Measurements from ENCODE around the gene ELF4. TPM values are rescaled to one million over a fixed set of nuclear protein-coding genes. Genes with fewer than 3 reads are reported as not detected.

ELF4 gene
- total RNA-seq, 1 experiment from 2014 or later, result 19.2 TPM

DNA sequence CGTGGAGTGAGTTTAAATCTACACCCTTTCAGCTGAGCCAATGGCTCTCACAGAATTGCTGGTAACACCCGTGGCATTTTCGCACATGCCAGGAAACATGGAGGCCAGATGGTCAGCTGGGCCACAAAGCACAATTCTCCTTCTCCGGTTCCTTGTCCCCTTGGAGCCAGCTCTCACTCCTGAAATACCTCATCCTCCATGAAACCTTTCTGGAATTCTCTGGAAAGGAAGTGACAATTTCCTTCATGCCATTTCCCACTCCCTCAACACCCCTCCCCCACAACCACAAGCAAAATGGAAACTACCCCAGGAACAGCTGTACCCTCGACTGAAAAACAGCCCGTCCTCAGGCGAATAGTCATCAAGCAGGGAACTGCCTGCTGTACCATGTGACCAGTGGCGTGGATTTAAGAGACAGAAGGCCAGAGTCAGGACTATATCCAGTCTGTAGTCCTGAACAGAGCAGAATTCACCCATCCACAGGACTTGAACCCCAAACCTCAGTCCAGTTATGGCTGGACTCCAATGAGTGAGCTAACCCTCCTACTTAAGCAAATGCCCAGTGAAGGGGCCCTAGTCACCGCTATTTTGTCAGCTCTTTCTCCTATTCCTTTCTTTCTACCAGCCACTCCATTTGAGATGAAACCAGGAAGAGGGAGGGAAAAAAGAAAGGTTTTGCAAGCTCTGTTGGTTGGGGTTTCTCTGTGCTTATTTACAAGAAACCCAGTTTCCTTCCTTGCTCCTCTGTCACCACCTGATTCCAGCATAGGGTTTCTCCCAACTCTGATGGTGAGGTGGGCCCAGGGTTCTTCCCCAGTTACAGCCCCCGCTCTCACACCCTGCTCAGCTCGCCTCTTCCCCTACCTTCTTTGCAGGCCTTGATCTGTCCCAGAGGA is 24.5 kb downstream of the ELF4 start:
- Histone ChIP-seq H3K27ac (ENCODE audit: low read depth, low read length) (no peak overlapping the region), H3K9me3 (ENCODE audit: control insufficient read depth in 1 of 2, insufficient read depth in 1 of 2, low read depth in 1 of 2, low read length in 2 of 2) (no peaks in the 10 kb centered on the region), H2AFZ (ENCODE audit: low read depth, low read length, poor library complexity, severe bottlenecking) (no peak overlapping the region), H3K79me2 (ENCODE audit: insufficient read depth, low read length) (peaks cover 7% of the 10 kb centered on the region), H3K9ac (ENCODE audit: low read length) (no peak overlapping the region), H4K20me1 (ENCODE audit: insufficient read depth) (no peaks in the 10 kb centered on the region), H3K4me1 (ENCODE audit: control insufficient read depth in 1 of 2, insufficient read depth in 2 of 2, low read length in 2 of 2) (peaks cover 0 to 10% of the 10 kb centered on the region in 2 experiments; a peak in 1 of 4 replicates), H3K27me3 (ENCODE audit: insufficient read depth, low read length) (no peaks in the 10 kb centered on the region), H3K36me3 (ENCODE audit: control insufficient read depth in 1 of 2, insufficient read depth in 2 of 2, low read length in 2 of 2) (no peaks in the 10 kb centered on the region), H3K9me2 (ENCODE audit: insufficient read depth) (no peaks in the 10 kb centered on the region), H3K4me3 (replicated peaks in 1 of 2; ENCODE audit: low read depth in 1 of 2, low read length in 2 of 2) (no peak overlapping the region), H3K4me2 (ENCODE audit: low read length) (no peak overlapping the region)
- DNase-seq (ENCODE audit: low read depth, low spot score) (no peak), ATAC-seq (no peak)
- POLR2A ChIA-PET, result no interaction called here
- RAD21 ChIA-PET (ENCODE audit: low non-redundant PET in 1 of 2, low total read pairs in 2 of 2, uncharacterized antibody in 2 of 2, unreplicated experiment in 2 of 2), result no interaction called here
- intact Hi-C loops (cut with micrococcal nuclease), result no loop called here
- no TSS peak for BruUV-seq (replicated peaks)
- CTCF ChIA-PET, result no interaction called here
- TF ChIP-seq JUND (IDR thresholded peaks at IDR 0.05), result no peak
- no peak for TF ChIP-seq SIN3A (IDR thresholded peaks at IDR 0.05; ENCODE audit: low read depth)
- TF ChIP-seq ZFX (IDR thresholded peaks at IDR 0.05), result no peak
- TF ChIP-seq, protein P1, sequence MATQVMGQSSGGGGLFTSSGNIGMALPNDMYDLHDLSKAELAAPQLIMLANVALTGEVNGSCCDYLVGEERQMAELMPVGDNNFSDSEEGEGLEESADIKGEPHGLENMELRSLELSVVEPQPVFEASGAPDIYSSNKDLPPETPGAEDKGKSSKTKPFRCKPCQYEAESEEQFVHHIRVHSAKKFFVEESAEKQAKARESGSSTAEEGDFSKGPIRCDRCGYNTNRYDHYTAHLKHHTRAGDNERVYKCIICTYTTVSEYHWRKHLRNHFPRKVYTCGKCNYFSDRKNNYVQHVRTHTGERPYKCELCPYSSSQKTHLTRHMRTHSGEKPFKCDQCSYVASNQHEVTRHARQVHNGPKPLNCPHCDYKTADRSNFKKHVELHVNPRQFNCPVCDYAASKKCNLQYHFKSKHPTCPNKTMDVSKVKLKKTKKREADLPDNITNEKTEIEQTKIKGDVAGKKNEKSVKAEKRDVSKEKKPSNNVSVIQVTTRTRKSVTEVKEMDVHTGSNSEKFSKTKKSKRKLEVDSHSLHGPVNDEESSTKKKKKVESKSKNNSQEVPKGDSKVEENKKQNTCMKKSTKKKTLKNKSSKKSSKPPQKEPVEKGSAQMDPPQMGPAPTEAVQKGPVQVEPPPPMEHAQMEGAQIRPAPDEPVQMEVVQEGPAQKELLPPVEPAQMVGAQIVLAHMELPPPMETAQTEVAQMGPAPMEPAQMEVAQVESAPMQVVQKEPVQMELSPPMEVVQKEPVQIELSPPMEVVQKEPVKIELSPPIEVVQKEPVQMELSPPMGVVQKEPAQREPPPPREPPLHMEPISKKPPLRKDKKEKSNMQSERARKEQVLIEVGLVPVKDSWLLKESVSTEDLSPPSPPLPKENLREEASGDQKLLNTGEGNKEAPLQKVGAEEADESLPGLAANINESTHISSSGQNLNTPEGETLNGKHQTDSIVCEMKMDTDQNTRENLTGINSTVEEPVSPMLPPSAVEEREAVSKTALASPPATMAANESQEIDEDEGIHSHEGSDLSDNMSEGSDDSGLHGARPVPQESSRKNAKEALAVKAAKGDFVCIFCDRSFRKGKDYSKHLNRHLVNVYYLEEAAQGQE (IDR thresholded peaks at IDR 0.05; ENCODE audit: low read depth), result no peak
- no peak for TF ChIP-seq YY1 (IDR thresholded peaks at IDR 0.05; ENCODE audit: extremely low read depth, insufficient replicate concordance, low read depth, low read length)
- TF ChIP-seq SP1 (IDR thresholded peaks at IDR 0.05; ENCODE audit: low read depth), result no peak
